PC-9 (cell line): ENCODE results near the gene SSNA1. TPM values are rescaled to one million over a fixed set of nuclear protein-coding genes. Genes with fewer than 3 reads are reported as not detected.
A peak's percentile ranks its signal among the peaks of the same experiment; 100 is the strongest.
"Not testable (repeated sequence)": the region's sequence is repeated elsewhere in the genome, so short reads cannot be mapped to it uniquely, and the experiment has no call there.

Experiments
- BruUV-seq: library from RNA; stranded (reverse); fragments of 400-500 nt; replicated peaks from 2 replicates; lab custom pipeline; 2021; lab: Mats Ljungman, UMichigan
- CTCF ChIA-PET: fragments of 300-600 bp; sonication (Branson Sonifier 250); formaldehyde crosslinking; loops from one replicate; lab custom pipeline; 2022; ENCODE audit warnings: antibody characterized with exemption; lab: Charles Lee
- POLR2A ChIA-PET: fragments of 300-600 bp; sonication (Branson Sonifier 250); formaldehyde crosslinking; loops from one replicate; lab custom pipeline; 2022; ENCODE audit warnings: antibody characterized with exemption; ENCODE audit not compliant: unreplicated experiment; lab: Charles Lee
- DNase-seq, 2 experiments: peaks; one replicate each; pipeline versions ENCODE4 v3.0.0 to v3.0.0-alpha.2; 2015 to 2022; ENCODE audit warnings: mixed read lengths in 1 of 2
- H2AFZ ChIP-seq: fragments of 200-600 bp; sonication (generic); 2 replicates; pipeline ENCODE4 v1.8.1; 2017; ENCODE audit warnings: antibody characterized with exemption
- H3F3A ChIP-seq: fragments of 200-600 bp; sonication (generic); 2 replicates; pipeline ENCODE4 v1.8.1; 2017; ENCODE audit warnings: antibody characterized with exemption, mild to moderate bottlenecking, low read depth; ENCODE audit not compliant: insufficient read depth
- H3K27ac ChIP-seq: fragments of 200-600 bp; sonication (generic); 2 replicates; pipeline ENCODE4 v1.6.1; 2016; ENCODE audit warnings: mixed run types
- H3K27me3 ChIP-seq: fragments of 200-600 bp; sonication (generic); 2 replicates; pipeline ENCODE4 v1.6.1; 2016; ENCODE audit warnings: low read depth, mixed run types; ENCODE audit not compliant: insufficient read depth
- H3K36me3 ChIP-seq: fragments of 200-600 bp; sonication (generic); 2 replicates; pipeline ENCODE4 v1.6.1; 2016; ENCODE audit warnings: low read depth, mixed run types
- H3K4me1 ChIP-seq: fragments of 200-600 bp; sonication (generic); replicated peaks from 2 replicates; pipeline ENCODE4 v1.6.1; 2016; ENCODE audit warnings: mixed run types; ENCODE audit not compliant: insufficient read depth
- H3K4me2 ChIP-seq: fragments of 200-600 bp; sonication (generic); 2 replicates; pipeline ENCODE4 v1.6.1; 2017; ENCODE audit warnings: mixed run types
- H3K4me3 ChIP-seq: fragments of 200-600 bp; sonication (generic); 2 replicates; pipeline ENCODE4 v1.6.1; 2016; ENCODE audit warnings: mixed run types
- H3K79me2 ChIP-seq: fragments of 200-600 bp; sonication (generic); 2 replicates; pipeline ENCODE4 v1.6.1; 2017; ENCODE audit warnings: low read depth, mixed run types
- H3K9me2 ChIP-seq: fragments of 200-600 bp; sonication (generic); 2 replicates; pipeline ENCODE4 v1.8.1; 2017; ENCODE audit warnings: mild to moderate bottlenecking; ENCODE audit not compliant: insufficient read depth
- H3K9me3 ChIP-seq: fragments of 200-600 bp; sonication (generic); 2 replicates; pipeline ENCODE4 v1.8.1; 2016; ENCODE audit warnings: low read depth; ENCODE audit not compliant: insufficient read depth
- H4K20me1 ChIP-seq: fragments of 200-600 bp; sonication (generic); 2 replicates; pipeline ENCODE4 v1.8.1; 2017; ENCODE audit not compliant: insufficient read depth
- CTCF ChIP-seq: fragments of 200-600 bp; sonication (generic); conservative IDR thresholded peaks from 2 replicates; pipeline ENCODE4 v1.6.1; 2017; ENCODE audit warnings: mixed run types, antibody characterized with exemption, mild to moderate bottlenecking, moderate library complexity
- EZH2 ChIP-seq: fragments of 200-600 bp; sonication (generic); IDR thresholded peaks from 2 replicates; pipeline ENCODE4 v1.8.0; 2017; ENCODE audit warnings: antibody characterized with exemption, low read depth
- intact Hi-C: fragments of 100-400 bp; cut with micrococcal nuclease; formaldehyde crosslinking; loops from one replicate; pipeline ENCODE4 v1.10.0; 2022; ENCODE audit not compliant: unreplicated experiment
- microRNA-seq: library from miRNA; unstranded; fragments of <30 nt; microRNA quantifications from one replicate; pipeline ENCODE4 v1.2.0, GENCODE V29; 2021; ENCODE audit warnings: borderline number of aligned reads, borderline replicate concordance
- total RNA-seq: library from RNA; stranded (reverse); gene quantifications from 2 replicates; pipeline ENCODE4 v1.2.3, GENCODE V29; 2021

The SSNA1 gene
- total RNA-seq, 1 experiment from 2014 or later, result 98.7 TPM

GRCh38 chr9:137237759-137238726 lies 49.6 kb downstream of the SSNA1 start:
- no peaks in the 10 kb centered on the region for H3K27me3 ChIP-seq
- H3F3A ChIP-seq, result peaks cover 23% of the 10 kb centered on the region
- H3K36me3 ChIP-seq, result 0 out of 2 replicates have a peak, but pooled peaks cover 15% of the 10 kb centered on the region
- H4K20me1 ChIP-seq, result peaks cover 15% of the 10 kb centered on the region
- peaks cover 45% of the 10 kb centered on the region for H3K79me2 ChIP-seq
- ChIA-PET POLR2A (interaction anchor here (0.5 to 0.6 kb wide), 5 partner anchors 13 to 356 kb away, joined by 3 to 6 read pairs (median 4); partner anchors contain the start of gene CYSRT1), CTCF (interaction anchor here (0.6 to 1.8 kb wide), 3 partner anchors 110 to 339 kb away, joined by 3 to 6 read pairs (median 4); no protein-coding TSS in a partner anchor)
- H2AFZ ChIP-seq, result no peak overlapping the region
- DNase-seq, result peak in 1 of 2 experiments; percentile 72
- TF ChIP-seq CTCF, result no peak
- no peak for TF ChIP-seq EZH2
- peaks cover 34% of the 10 kb centered on the region for H3K4me1 ChIP-seq
- H3K9me2 ChIP-seq, result no peaks in the 10 kb centered on the region
- no peaks in the 10 kb centered on the region for H3K9me3 ChIP-seq
- intact Hi-C loops, result no loop called here
- H3K4me2 ChIP-seq, result 0 out of 2 replicates have a peak overlapping the region, but pooled peaks have one; percentile 93
- BruUV-seq, result no TSS peak
- H3K4me3 ChIP-seq, result no peak overlapping the region; the same call in 1 of the 2 replicates
- H3K27ac ChIP-seq, result no peak overlapping the region

GRCh38 chr9:137239541-137240200 lies 51.2 kb downstream of the SSNA1 start:
- CTCF ChIA-PET, result interaction anchor here (0.8 kb wide), 2 partner anchors 33 to 193 kb away, joined by 4 to 7 read pairs; no protein-coding TSS in a partner anchor
- POLR2A ChIA-PET, result interaction anchor here (0.7 to 1.8 kb wide), 6 partner anchors 15 to 193 kb away, joined by 4 to 19 read pairs (median 8); partner anchors contain the start of gene NELFB
- Histone ChIP-seq H3K4me2 (peak overlapping the region; percentile 93), H3K4me1 (peaks cover 39% of the 10 kb centered on the region), H4K20me1 (peaks cover 29% of the 10 kb centered on the region), H3K36me3 (peaks cover 21% of the 10 kb centered on the region; the same call in 1 of the 2 replicates), H3K79me2 (peaks cover 56% of the 10 kb centered on the region), H3K4me3 (peak overlapping the region; percentile 70), H3K27ac (peak overlapping the region; percentile 82), H2AFZ (peak overlapping the region; percentile 89), H3F3A (peaks cover 39% of the 10 kb centered on the region)
- not testable (repeated sequence) for DNase-seq, H3K9me3 ChIP-seq, H3K27me3 ChIP-seq, H3K9me2 ChIP-seq
- intact Hi-C loops, result loop anchor here (2.0 to 5.0 kb wide), 3 partner anchors 37 to 447 kb away; partner anchors contain the start of genes TMEM141 and TOR4A
- TSS peak; percentile 50 for BruUV-seq

Small RNA genes lying within 50 kb of the gene (microRNA-seq; reads per million reads assigned to microRNA genes)
- not detected for gene MIR3621

Other genes starting within 250 kb of the SSNA1 start
- 101 and 125 TPM in 2 replicates for gene FBXW5, start 243.9 kb upstream of the SSNA1 start, total RNA-seq
- 2.3 and 4.4 TPM in 2 replicates for gene C8G, start 243.4 kb upstream of the SSNA1 start, total RNA-seq
- gene LCN12, start 236.4 kb upstream of the SSNA1 start, total RNA-seq, result 9.3 and 14.2 TPM in 2 replicates
- gene PTGDS, start 211.2 kb upstream of the SSNA1 start, total RNA-seq, result 1.7 and 2.0 TPM in 2 replicates
- gene LCNL1, start 205.7 kb upstream of the SSNA1 start, total RNA-seq, result 0.41 and 0.43 TPM in 2 replicates
- 54.9 and 78.9 TPM in 2 replicates for gene PAXX, start 196.3 kb upstream of the SSNA1 start, total RNA-seq
- 24.1 and 39.7 TPM in 2 replicates for gene CLIC3, start 192.1 kb upstream of the SSNA1 start, total RNA-seq
- 79.2 and 115 TPM in 2 replicates for gene ABCA2, start 160.4 kb upstream of the SSNA1 start, total RNA-seq
- gene FUT7, start 156.6 kb upstream of the SSNA1 start, total RNA-seq, result not detected in 2 replicates
- 89.8 and 137 TPM in 2 replicates for gene NPDC1, start 142.5 kb upstream of the SSNA1 start, total RNA-seq
- gene ENTPD2, start 134.6 kb upstream of the SSNA1 start, total RNA-seq, result 9.0 and 14.1 TPM in 2 replicates
- gene SAPCD2, start 118.1 kb upstream of the SSNA1 start, total RNA-seq, result 46.9 and 50.3 TPM in 2 replicates
- gene UAP1L1, start 111.2 kb upstream of the SSNA1 start, total RNA-seq, result 9.9 and 14.7 TPM in 2 replicates
- 79.3 and 107 TPM in 2 replicates for gene MAN1B1, start 101.7 kb upstream of the SSNA1 start, total RNA-seq
- gene DPP7, start 73.9 kb upstream of the SSNA1 start, total RNA-seq, result 104 and 126 TPM in 2 replicates
- gene GRIN1, start 49.5 kb upstream of the SSNA1 start, total RNA-seq, result 0.10 TPM in 1 of 2 replicates, not detected in the other
- 2.3 and 2.5 TPM in 2 replicates for gene LRRC26, start 18.6 kb upstream of the SSNA1 start, total RNA-seq
- gene TMEM210, start 16.6 kb upstream of the SSNA1 start, total RNA-seq, result 0.74 and 1.5 TPM in 2 replicates
- gene ANAPC2, start 116 bp upstream of the SSNA1 start, total RNA-seq, result 92.1 and 95.4 TPM in 2 replicates
- gene TPRN, start 12.1 kb downstream of the SSNA1 start, total RNA-seq, result 61.0 and 61.8 TPM in 2 replicates
- 43.3 and 45.5 TPM in 2 replicates for gene TMEM203, start 17.0 kb downstream of the SSNA1 start, total RNA-seq
- 27.7 and 28.8 TPM in 2 replicates for gene NDOR1, start 17.0 kb downstream of the SSNA1 start, total RNA-seq
- 31.3 and 38.0 TPM in 2 replicates for gene RNF208, start 33.6 kb downstream of the SSNA1 start, total RNA-seq
- gene CYSRT1, start 36.5 kb downstream of the SSNA1 start, total RNA-seq, result 9.0 and 15.2 TPM in 2 replicates
- gene RNF224, start 38.8 kb downstream of the SSNA1 start, total RNA-seq, result 3.9 and 4.7 TPM in 2 replicates
- 1.4 and 2.5 TPM in 2 replicates for gene SLC34A3, start 42.2 kb downstream of the SSNA1 start, total RNA-seq
- gene TUBB4B, start 52.6 kb downstream of the SSNA1 start, total RNA-seq, result 441 and 494 TPM in 2 replicates
- gene STPG3, start 62.6 kb downstream of the SSNA1 start, total RNA-seq, result 0.45 and 0.46 TPM in 2 replicates
- 94.2 and 103 TPM in 2 replicates for gene NELFB, start 66.7 kb downstream of the SSNA1 start, total RNA-seq
- 48.9 and 59.9 TPM in 2 replicates for gene TOR4A, start 89.0 kb downstream of the SSNA1 start, total RNA-seq
- 20.6 and 25.8 TPM in 2 replicates for gene NRARP, start 113.6 kb downstream of the SSNA1 start, total RNA-seq
- gene EXD3, start 234.5 kb downstream of the SSNA1 start, total RNA-seq, result 23.7 and 38.5 TPM in 2 replicates
- 10.5 and 22.8 TPM in 2 replicates for gene NOXA1, start 234.7 kb downstream of the SSNA1 start, total RNA-seq